Uterus (tissue), 2 donors: ENCODE results near the gene BAD.

Source experiments
- POLR2A ChIP-seq, 2 donors: fragments of 450-650 bp; IDR thresholded peaks; one replicate each; pipeline ENCODE4 v1.6.1; 2016; ENCODE audit warnings: antibody characterized with exemption in 2 of 2, mild to moderate bottlenecking in 1 of 2, moderate library complexity in 1 of 2
- TF ChIP-seq, protein P1 (sequence below), 4 experiments: fragments of 200-600 bp in 2 of 4; fragments of 450-650 bp in 2 of 4; sonication (generic) in 2 of 4; IDR thresholded peaks; one replicate each; pipeline ENCODE4 v1.5.1; 2016 to 2019; ENCODE audit warnings: antibody characterized with exemption in 4 of 4, mild to moderate bottlenecking in 2 of 4, moderate library complexity in 1 of 4

DNA sequence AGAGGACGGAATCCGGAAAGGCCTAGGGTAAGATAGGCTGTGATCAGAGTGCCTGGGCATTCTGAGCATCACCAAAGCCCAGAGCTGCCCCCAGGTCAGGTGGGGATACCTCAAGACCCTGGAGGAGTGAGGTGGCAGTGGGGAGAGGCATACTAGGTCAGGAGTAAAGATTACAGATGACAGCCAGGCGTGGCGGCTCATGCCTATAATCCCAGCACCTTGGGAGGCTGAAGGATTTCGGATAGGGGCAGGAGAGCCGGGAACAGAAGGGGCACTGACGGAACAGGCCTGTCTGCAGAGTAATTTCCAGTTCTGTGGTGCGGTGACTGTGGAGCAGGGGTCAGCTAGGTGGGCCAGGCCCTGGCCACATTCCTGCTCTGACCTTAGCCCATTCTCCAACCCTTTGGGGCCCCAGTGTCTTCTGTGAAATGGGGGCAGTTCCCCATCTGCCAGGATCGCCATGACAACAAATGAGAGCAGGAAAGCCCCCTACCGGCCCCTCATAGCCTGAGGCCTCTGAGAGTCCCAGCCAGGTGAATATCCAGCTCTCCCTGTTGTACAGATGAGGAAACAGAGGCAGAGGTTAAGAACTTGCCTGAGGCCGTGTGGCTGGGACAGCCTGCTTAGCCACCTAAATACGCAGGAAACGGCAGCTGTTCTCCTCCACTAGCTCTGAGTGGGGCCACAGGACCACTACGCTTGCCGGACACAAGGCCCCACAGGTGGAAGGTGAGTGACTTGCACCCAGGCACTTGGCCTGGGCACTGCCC, 9.2 kb downstream of the BAD start:
- no peak for TF ChIP-seq POLR2A (IDR thresholded peaks at IDR 0.05)
- TF ChIP-seq, protein P1, sequence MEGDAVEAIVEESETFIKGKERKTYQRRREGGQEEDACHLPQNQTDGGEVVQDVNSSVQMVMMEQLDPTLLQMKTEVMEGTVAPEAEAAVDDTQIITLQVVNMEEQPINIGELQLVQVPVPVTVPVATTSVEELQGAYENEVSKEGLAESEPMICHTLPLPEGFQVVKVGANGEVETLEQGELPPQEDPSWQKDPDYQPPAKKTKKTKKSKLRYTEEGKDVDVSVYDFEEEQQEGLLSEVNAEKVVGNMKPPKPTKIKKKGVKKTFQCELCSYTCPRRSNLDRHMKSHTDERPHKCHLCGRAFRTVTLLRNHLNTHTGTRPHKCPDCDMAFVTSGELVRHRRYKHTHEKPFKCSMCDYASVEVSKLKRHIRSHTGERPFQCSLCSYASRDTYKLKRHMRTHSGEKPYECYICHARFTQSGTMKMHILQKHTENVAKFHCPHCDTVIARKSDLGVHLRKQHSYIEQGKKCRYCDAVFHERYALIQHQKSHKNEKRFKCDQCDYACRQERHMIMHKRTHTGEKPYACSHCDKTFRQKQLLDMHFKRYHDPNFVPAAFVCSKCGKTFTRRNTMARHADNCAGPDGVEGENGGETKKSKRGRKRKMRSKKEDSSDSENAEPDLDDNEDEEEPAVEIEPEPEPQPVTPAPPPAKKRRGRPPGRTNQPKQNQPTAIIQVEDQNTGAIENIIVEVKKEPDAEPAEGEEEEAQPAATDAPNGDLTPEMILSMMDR (IDR thresholded peaks at IDR 0.05), result no peak
